Endodermal cell (in vitro differentiated cells): ENCODE data around the gene SPATA31A5. TPM values are rescaled to one million over a fixed set of nuclear protein-coding genes. Genes with fewer than 3 reads are reported as not detected.
"Not testable (repeated sequence)": the region's sequence is repeated elsewhere in the genome, so short reads cannot be mapped to it uniquely, and the experiment has no call there.

Experiments used
- DNase-seq: peaks from one replicate; pipeline ENCODE4 v3.0.0-alpha.2; 2017
- H3K27ac ChIP-seq: 2 replicates; pipeline ENCODE4 v1.5.1; 2013; ENCODE audit warnings: mild to moderate bottlenecking, low read depth, low read length, moderate library complexity
- H3K27me3 ChIP-seq: 2 replicates; pipeline ENCODE4 v1.6.1; 2013; ENCODE audit warnings: mild to moderate bottlenecking, low read length, moderate library complexity; ENCODE audit not compliant: insufficient read depth, control insufficient read depth, poor library complexity, severe bottlenecking
- H3K36me3 ChIP-seq: 2 replicates; pipeline ENCODE4 v1.7.0; 2013; ENCODE audit warnings: mild to moderate bottlenecking, low read length, moderate library complexity; ENCODE audit not compliant: control insufficient read depth, insufficient read depth
- H3K4me1 ChIP-seq: one replicate; pipeline ENCODE4 v1.7.0; 2013; ENCODE audit warnings: low read length; ENCODE audit not compliant: control insufficient read depth, insufficient read depth
- H3K4me3 ChIP-seq: 2 replicates; pipeline ENCODE4 v1.5.1; 2013; ENCODE audit warnings: mild to moderate bottlenecking, low read length, moderate library complexity
- H3K9ac ChIP-seq: 2 replicates; pipeline ENCODE4 v1.6.1; 2013; ENCODE audit warnings: mild to moderate bottlenecking, low read length, moderate library complexity; ENCODE audit not compliant: poor library complexity, severe bottlenecking; ENCODE audit errors: extremely low read depth
- H3K9me3 ChIP-seq: 2 replicates; pipeline ENCODE4 v1.6.1; 2013; ENCODE audit warnings: mild to moderate bottlenecking, low read length, moderate library complexity; ENCODE audit not compliant: control insufficient read depth
- H3K27ac Mint-ChIP-seq: 2 replicates; pipeline ENCODE4 v1.8.0; 2020; ENCODE audit warnings: mixed read lengths
- H3K27me3 Mint-ChIP-seq: 2 replicates; pipeline ENCODE4 v1.8.0; 2021; ENCODE audit warnings: mild to moderate bottlenecking, mixed read lengths; ENCODE audit not compliant: insufficient read depth
- H3K36me3 Mint-ChIP-seq: 2 replicates; pipeline ENCODE4 v1.8.0; 2020; ENCODE audit warnings: low read depth, mixed read lengths
- H3K4me1 Mint-ChIP-seq: 2 replicates; pipeline ENCODE4 v1.8.0; 2020; ENCODE audit warnings: mixed read lengths
- H3K4me3 Mint-ChIP-seq: 2 replicates; pipeline ENCODE4 v1.8.0; 2020; ENCODE audit warnings: mild to moderate bottlenecking, moderate library complexity, mixed read lengths
- H3K9me3 Mint-ChIP-seq: 2 replicates; pipeline ENCODE4 v1.8.0; 2020; ENCODE audit warnings: mild to moderate bottlenecking, mixed read lengths
- WGBS, 2 experiments: methylation state at CpG; one replicate each; pipeline versions ENCODE4 v1.1.5 to v1.1.7; 2013; ENCODE audit warnings: missing lambda C conversion rate in 2 of 2, mixed read lengths in 1 of 2; ENCODE audit not compliant: insufficient coverage in 1 of 2, insufficient read length in 1 of 2; 5-methylcytosine and 5-hydroxymethylcytosine counted together
- long read RNA-seq, 4 experiments: library from polyadenylated mRNA in 2 of 4; library from RNA in 1 of 4; library from capped mRNA in 1 of 4; stranded (forward) in 3 of 4; unstranded in 1 of 4; transcript quantifications; one replicate each; pipeline ENCODE4 v2.0.0, GENCODE V29; 2020 to 2021; ENCODE audit warnings: inconsistent platforms in 1 of 4
- polyA plus RNA-seq, 2 experiments: library from polyadenylated mRNA; stranded (reverse); fragments of 50-300 nt; gene quantifications; one replicate each; pipeline ENCODE4 v1.2.3, GENCODE V29; 2013
- total RNA-seq, 2 donors: library from RNA; stranded (reverse); fragmentation: NEBNext Ultra II Directional in 1 of 2; extraction: Animal tissue kit (Norgen Biotek cat#: 25700) in 1 of 2; gene quantifications; 2 replicates in 1 of 2; 3 replicates in 1 of 2; pipeline ENCODE4 v1.2.1, GENCODE V29; 2021

The SPATA31A5 gene
- total RNA-seq, result not detected
- not detected for polyA plus RNA-seq (2013, experiment 1 of 2)
- polyA plus RNA-seq (2013, experiment 2 of 2), result not detected
- long read RNA-seq, experiment 1, result 0 reads
- long read RNA-seq, experiment 2, result 0 reads
- long read RNA-seq, experiment 3, result 0 reads
- long read RNA-seq, experiment 4, result 0 reads

- H3K4me1 Mint-ChIP-seq, H3K27me3 Mint-ChIP-seq, H3K9me3 ChIP-seq, H3K4me1 ChIP-seq, H3K36me3 Mint-ChIP-seq, H3K4me3 Mint-ChIP-seq, H3K27ac Mint-ChIP-seq, H3K9me3 Mint-ChIP-seq, H3K27me3 ChIP-seq, H3K36me3 ChIP-seq, DNase-seq, H3K27ac ChIP-seq, H3K4me3 ChIP-seq, H3K9ac ChIP-seq: not testable (repeated sequence)
- no CpG with 5 or more reads among the region's 7 CpGs for WGBS, 2 experiments
Measured at GRCh38 chr9:60914107-60914506, at the start of gene SPATA31A5. Gene SPATA31A5, plus strand, starts transcription at chr9:60914407. Its CDS starts 29 bp downstream, at chr9:60914436.

- not testable (repeated sequence) for H3K27me3 Mint-ChIP-seq, H3K9ac ChIP-seq, H3K9me3 Mint-ChIP-seq, H3K27ac ChIP-seq, H3K4me1 ChIP-seq, H3K36me3 Mint-ChIP-seq, H3K4me3 Mint-ChIP-seq, H3K4me1 Mint-ChIP-seq, H3K27me3 ChIP-seq, H3K27ac Mint-ChIP-seq, H3K4me3 ChIP-seq, DNase-seq, H3K9me3 ChIP-seq, H3K36me3 ChIP-seq
- WGBS, 2 experiments, result no CpG with 5 or more reads among the region's 1 CpG
Measured at GRCh38 chr9:60962990-60963350, 48.8 kb downstream of the SPATA31A5 start.

GRCh38 chr9:60966382-60966781 is 52.2 kb downstream of the SPATA31A5 start:
- H3K36me3 Mint-ChIP-seq, H3K27me3 Mint-ChIP-seq, H3K27ac ChIP-seq, H3K4me3 Mint-ChIP-seq, H3K27ac Mint-ChIP-seq, H3K4me1 Mint-ChIP-seq, H3K9ac ChIP-seq, H3K27me3 ChIP-seq, H3K36me3 ChIP-seq, H3K9me3 ChIP-seq, H3K9me3 Mint-ChIP-seq, H3K4me1 ChIP-seq, H3K4me3 ChIP-seq, DNase-seq: not testable (repeated sequence)
